ENCODE measurements around the gene TMEM132D.

Gene TMEM132D

DNA sequence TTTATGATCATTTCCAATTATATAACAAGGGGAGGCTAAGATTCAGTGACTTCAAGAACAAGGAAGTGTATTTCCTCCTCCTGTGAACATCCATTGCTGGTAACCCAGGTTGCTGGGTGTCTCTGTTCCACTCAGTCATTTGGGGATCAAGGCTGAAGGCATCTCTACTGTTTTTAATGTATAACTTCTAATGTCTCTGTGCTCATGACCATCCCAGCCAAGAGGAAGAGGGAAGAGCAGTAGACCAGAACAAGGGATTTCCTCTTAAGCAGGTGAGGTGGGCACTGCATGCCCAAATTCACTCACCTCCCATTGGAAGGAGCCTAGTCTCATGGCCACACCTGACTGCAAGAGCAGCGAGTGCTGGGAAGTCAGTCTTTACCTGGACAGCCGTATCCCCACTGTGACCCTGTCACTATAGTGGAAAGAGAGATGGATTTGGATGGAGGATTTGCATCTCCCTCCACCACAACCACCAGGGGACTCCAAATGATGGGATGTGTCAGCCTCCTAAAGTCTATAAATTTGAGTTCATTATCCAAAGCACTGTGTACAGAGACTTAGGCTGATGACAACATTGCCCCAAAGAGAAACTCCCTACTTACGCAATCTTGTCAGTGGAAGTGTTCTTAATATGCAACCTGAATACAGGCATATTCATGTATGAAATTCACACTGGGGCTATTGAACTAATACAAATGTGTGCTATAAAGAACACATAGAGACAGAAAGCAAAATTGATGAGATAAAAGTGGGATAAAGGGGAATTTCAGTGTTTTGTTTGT is 368.7 kb downstream of the TMEM132D start:
- H3K4me3 ChIP-seq (replicated peaks; ENCODE audit: low read depth, low read length), result no peak overlapping the region
- H3K27me3 ChIP-seq (replicated peaks; ENCODE audit: control insufficient read depth, insufficient read depth, low read length), result no peaks in the 10 kb centered on the region
- H3K36me3 ChIP-seq (ENCODE audit: control insufficient read depth, insufficient read depth, low read length), result no peaks in the 10 kb centered on the region
- DNase-seq (ENCODE audit: extremely low read depth, insufficient read length), result no peak
- no peak for TF ChIP-seq CTCF (IDR thresholded peaks at IDR 0.05; ENCODE audit: insufficient read depth, low read length, poor library complexity, severe bottlenecking)

- Histone ChIP-seq H3K36me3 (ENCODE audit: control insufficient read depth, insufficient read depth, low read length) (no peaks in the 10 kb centered on the region), H3K27me3 (replicated peaks; ENCODE audit: control insufficient read depth, insufficient read depth, low read length) (no peaks in the 10 kb centered on the region), H3K4me3 (replicated peaks; ENCODE audit: low read depth, low read length) (no peak overlapping the region)
- no peak for DNase-seq (ENCODE audit: extremely low read depth, insufficient read length)
- TF ChIP-seq CTCF (IDR thresholded peaks at IDR 0.05; ENCODE audit: insufficient read depth, low read length, poor library complexity, severe bottlenecking), result no peak
Observed at GRCh38 chr12:129532707-129533499, 370.9 kb downstream of the TMEM132D start.

DNA sequence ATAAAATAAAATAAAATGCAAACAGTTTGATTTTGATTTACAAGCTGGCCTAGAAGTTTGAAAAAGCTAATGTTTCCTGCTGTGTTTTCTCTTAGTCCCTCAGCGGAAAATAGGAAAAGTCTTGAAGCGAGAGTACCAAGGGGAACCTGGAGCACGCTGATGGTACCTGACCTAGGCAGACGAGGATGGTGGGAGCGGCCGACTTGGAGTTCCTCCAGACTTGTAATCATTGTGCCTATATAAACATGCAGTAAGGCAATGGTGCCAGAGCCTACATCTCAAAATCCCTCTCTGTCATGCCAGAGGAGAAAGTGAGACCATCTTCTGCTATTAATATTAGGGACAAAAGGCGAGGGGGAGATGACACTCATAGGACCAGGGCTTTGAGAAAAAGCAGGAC is 371.7 kb downstream of the TMEM132D start:
- Histone ChIP-seq H3K4me3 (replicated peaks; ENCODE audit: low read depth, low read length) (no peak overlapping the region), H3K36me3 (ENCODE audit: control insufficient read depth, insufficient read depth, low read length) (no peaks in the 10 kb centered on the region), H3K27me3 (replicated peaks; ENCODE audit: control insufficient read depth, insufficient read depth, low read length) (no peaks in the 10 kb centered on the region)
- no peak for TF ChIP-seq CTCF (IDR thresholded peaks at IDR 0.05; ENCODE audit: insufficient read depth, low read length, poor library complexity, severe bottlenecking)
- no peak for DNase-seq (ENCODE audit: extremely low read depth, insufficient read length)

DNA sequence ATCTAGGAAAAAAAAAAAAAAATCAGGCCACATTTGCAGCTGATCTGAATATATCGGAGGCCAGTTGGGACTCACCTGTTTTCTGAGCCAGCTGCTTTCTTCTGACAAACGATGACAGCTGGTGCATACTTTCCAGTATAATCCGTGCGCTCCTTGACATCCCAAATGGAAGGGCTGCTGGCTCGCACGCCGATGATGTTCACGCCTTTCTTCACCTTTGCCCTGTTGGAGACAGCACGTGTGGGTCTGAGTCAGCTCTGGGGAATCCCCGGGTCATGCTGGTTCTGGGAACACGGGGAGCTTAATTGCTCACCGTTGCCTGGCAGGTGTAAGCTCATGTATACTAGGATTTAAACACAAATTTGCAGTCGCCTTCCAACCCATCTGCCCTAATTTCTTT is 372.8 kb downstream of the TMEM132D start:
- Histone ChIP-seq H3K4me3 (replicated peaks; ENCODE audit: low read depth, low read length) (no peak overlapping the region), H3K27me3 (replicated peaks; ENCODE audit: control insufficient read depth, insufficient read depth, low read length) (no peaks in the 10 kb centered on the region), H3K36me3 (ENCODE audit: control insufficient read depth, insufficient read depth, low read length) (no peaks in the 10 kb centered on the region)
- no peak for TF ChIP-seq CTCF (IDR thresholded peaks at IDR 0.05; ENCODE audit: insufficient read depth, low read length, poor library complexity, severe bottlenecking)
- DNase-seq (ENCODE audit: extremely low read depth, insufficient read length), result no peak

DNA sequence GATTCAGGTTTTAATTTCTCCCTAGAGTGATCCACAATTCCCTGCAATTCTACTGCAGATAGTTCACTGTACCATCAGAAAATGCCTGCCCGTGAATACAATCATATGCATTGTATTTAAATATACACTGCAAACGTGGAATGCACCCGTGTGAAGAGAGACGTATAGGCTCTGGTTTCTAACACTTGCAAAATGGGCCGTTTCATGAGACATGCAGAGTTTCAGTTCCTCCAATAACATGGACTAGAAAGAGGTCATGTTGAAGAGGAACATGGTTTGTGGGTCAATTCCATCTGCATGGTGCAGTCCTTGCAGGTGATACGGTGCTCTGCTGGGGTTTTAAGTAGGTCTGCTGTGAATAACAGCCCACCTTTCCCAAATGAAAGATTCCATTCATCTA is 373.3 kb downstream of the TMEM132D start:
- no peaks in the 10 kb centered on the region for H3K27me3 ChIP-seq (replicated peaks; ENCODE audit: control insufficient read depth, insufficient read depth, low read length)
- no peak for DNase-seq (ENCODE audit: extremely low read depth, insufficient read length)
- no peak for TF ChIP-seq CTCF (IDR thresholded peaks at IDR 0.05; ENCODE audit: insufficient read depth, low read length, poor library complexity, severe bottlenecking)
- no peak overlapping the region for H3K4me3 ChIP-seq (replicated peaks; ENCODE audit: low read depth, low read length)
- H3K36me3 ChIP-seq (ENCODE audit: control insufficient read depth, insufficient read depth, low read length), result no peaks in the 10 kb centered on the region

All from GM06990 (cell line).